Measurements from ENCODE around the gene PACS2. TPM values are rescaled to one million over a fixed set of nuclear protein-coding genes. Genes with fewer than 3 reads are reported as not detected.

Gene PACS2
- total RNA-seq: 10 to 100 TPM; 58.4 to 76.5 (median 69.2) TPM
- 35.6 TPM for total RNA-seq (2013)

DNA sequence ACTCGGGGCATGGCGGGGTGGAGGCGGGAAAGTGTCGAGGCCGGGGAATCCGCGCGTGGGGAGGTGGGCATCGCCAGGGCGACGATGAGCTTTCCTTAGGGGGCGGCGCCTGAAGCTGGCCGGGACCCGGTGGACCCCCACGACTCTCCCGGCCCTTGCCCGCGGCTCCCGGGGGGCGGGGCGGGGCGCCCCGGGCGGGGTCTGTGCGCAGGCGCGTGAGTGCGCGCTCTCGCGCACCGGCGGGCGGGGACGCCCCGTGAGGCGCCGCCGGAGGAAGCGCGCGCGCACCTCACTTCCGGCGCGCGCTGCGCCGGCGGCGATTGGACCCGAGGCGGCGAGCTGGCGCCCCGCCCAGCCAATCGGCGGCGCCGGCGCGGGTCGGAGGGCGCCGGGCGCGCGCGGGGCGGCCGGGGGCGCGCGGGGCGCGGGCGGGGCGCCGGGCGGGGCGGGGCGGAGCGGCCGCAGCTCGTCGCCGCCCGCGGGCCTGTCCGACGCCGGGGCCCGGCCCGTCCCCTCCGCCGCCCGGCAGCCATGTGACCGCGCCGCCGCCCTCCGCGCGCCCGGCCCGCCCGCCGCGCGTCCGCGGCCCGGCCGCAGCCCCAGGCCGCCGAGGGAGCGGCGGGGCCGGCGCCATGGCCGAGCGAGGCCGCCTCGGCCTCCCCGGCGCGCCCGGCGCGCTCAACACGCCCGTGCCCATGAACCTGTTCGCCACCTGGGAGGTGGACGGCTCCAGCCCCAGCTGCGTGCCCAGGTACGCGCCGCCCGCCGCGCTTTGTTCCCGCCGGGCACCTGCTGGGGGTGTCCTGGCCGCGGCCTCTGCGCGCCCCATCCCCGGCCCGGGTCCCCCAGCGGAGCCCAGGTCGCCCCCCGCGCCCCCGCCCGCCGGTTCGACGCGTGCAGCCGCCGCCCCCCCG is at the start of gene PACS2:
Gene PACS2, plus strand, starts transcription at position 462 of the 914 bp plus-strand sequence. Its CDS starts 171 bp downstream, at position 633.
- ATAC-seq (peak; percentile 83 to 90 (median 86)), DNase-seq (peak; percentile 79 to 97)
- Histone ChIP-seq H3K4me3 (ENCODE audit: low read length) (peak within 1 kb of the TSS; percentile 48), H3K9me3 (ENCODE audit: control insufficient read depth, insufficient read depth, low read length) (no peaks in the 10 kb centered on the region), H3K27ac (ENCODE audit: low read length) (peak within 1 kb of the TSS; percentile 66), H3K27me3 (ENCODE audit: control insufficient read depth, insufficient read depth, low read length) (no peaks in the 10 kb centered on the region), H3K36me3 (ENCODE audit: control insufficient read depth, insufficient read depth, low read length) (no peaks in the 10 kb centered on the region), H3K4me1 (ENCODE audit: control insufficient read depth, insufficient read depth, low read length) (peaks cover 31% of the 10 kb centered on the region)
- Mint-ChIP-seq H3K27ac (peak within 1 kb of the TSS; percentile 82 to 87), H3K27me3 (ENCODE audit: low read depth in 2 of 2) (no peaks in the 10 kb centered on the region), H3K9me3 (no peaks in the 10 kb centered on the region), H3K36me3 (no peaks in the 10 kb centered on the region), H3K4me3 (peak within 1 kb of the TSS; percentile 95), H3K4me1 (peaks cover 23 to 25% of the 10 kb centered on the region in 2 donors)
- TF ChIP-seq, protein P1, sequence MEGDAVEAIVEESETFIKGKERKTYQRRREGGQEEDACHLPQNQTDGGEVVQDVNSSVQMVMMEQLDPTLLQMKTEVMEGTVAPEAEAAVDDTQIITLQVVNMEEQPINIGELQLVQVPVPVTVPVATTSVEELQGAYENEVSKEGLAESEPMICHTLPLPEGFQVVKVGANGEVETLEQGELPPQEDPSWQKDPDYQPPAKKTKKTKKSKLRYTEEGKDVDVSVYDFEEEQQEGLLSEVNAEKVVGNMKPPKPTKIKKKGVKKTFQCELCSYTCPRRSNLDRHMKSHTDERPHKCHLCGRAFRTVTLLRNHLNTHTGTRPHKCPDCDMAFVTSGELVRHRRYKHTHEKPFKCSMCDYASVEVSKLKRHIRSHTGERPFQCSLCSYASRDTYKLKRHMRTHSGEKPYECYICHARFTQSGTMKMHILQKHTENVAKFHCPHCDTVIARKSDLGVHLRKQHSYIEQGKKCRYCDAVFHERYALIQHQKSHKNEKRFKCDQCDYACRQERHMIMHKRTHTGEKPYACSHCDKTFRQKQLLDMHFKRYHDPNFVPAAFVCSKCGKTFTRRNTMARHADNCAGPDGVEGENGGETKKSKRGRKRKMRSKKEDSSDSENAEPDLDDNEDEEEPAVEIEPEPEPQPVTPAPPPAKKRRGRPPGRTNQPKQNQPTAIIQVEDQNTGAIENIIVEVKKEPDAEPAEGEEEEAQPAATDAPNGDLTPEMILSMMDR (IDR thresholded peaks at IDR 0.05): no peak
- WGBS (ENCODE audit: insufficient coverage): under 1% methylated on average over 163 of the region's 163 CpGs
- intact Hi-C loops (cut with micrococcal nuclease): no loop called here

DNA sequence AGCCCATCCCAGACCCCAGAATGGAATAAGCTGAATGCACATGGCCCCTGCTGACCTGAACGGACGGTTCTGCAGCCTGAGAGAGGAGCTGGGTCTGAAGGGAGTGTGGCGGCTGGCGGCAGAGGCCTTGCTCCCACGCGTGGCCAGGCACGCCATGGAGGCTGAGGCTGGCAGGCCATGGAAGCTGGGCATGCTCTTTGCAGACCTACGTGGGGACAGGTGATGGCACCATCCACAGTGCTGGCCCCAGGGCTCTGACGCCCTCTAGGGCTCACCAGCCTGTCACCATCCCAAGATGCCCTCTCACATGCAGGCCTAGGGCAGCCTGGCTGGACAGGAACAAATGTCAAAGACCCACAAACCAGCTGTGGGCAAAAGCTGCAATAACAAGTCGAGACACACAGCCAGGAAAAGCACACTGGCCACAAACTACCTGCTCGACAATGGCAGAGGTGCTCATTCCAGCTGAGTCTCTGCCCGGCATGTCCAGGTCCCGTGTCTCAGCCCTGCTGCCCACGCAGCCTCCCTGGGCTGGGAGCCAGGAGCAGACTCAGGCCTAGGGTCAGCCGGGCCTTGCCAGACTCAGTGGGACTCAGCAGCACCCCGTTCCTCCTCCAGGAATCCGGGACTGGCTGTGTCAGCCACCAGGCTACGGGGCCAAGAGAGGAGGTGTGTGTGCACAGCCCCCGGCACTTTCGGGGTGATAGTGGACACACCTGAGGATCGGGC is 46.6 kb upstream of the PACS2 start:
- 93% methylated on average over 21 of the region's 21 CpGs for WGBS (ENCODE audit: insufficient coverage)
- Histone ChIP-seq H3K4me1 (ENCODE audit: control insufficient read depth, insufficient read depth, low read length) (no peaks in the 10 kb centered on the region), H3K27me3 (ENCODE audit: control insufficient read depth, insufficient read depth, low read length) (no peaks in the 10 kb centered on the region), H3K27ac (ENCODE audit: low read length) (no peak overlapping the region), H3K36me3 (ENCODE audit: control insufficient read depth, insufficient read depth, low read length) (peaks cover 8% of the 10 kb centered on the region), H3K4me3 (ENCODE audit: low read length) (no peak overlapping the region), H3K9me3 (ENCODE audit: control insufficient read depth, insufficient read depth, low read length) (no peaks in the 10 kb centered on the region)
- H3K9me3 Mint-ChIP-seq: no peaks in the 10 kb centered on the region
- no peak overlapping the region for H3K27ac Mint-ChIP-seq
- no peaks in the 10 kb centered on the region for H3K36me3 Mint-ChIP-seq
- ATAC-seq (peak in 1 of 3 donors; percentile 40), DNase-seq (no peak)
- intact Hi-C loops (cut with micrococcal nuclease): no loop called here
- no peaks in the 10 kb centered on the region for H3K27me3 Mint-ChIP-seq (ENCODE audit: low read depth in 2 of 2)
- no peak overlapping the region for H3K4me3 Mint-ChIP-seq
- TF ChIP-seq, protein P1 (IDR thresholded peaks at IDR 0.05): no peak
- peaks cover 7 to 14% of the 10 kb centered on the region in 2 donors for H3K4me1 Mint-ChIP-seq

DNA sequence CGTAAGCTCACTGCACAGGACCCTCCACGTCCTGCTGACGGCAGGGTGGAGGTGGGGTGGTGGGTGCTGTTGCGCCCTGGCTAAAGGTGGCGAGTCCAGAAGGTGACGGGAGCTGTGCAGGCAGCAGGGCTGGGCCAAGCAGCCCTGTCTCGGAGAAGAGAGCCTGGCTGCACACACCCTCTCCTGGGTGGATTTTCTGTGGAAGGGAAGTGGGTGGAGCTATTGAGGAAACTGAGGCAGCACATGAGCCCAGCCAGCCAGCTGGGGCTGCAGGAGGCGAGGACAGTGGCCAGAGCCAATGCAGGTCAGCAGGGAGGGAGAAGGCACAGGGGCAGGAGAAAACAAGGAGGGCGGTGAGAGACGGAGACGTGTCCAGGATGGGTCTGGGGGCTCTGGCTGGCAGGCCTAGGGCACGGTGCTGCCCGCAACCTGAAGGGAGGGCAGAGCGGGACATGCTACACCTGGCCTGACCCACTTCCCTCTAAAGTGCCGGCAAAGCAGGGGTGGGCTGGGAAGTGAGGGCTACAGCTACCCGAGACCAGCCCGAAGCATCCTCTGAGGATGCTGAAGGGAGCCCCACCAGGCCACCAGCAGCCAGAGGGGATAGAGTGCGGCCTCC is 45.7 kb upstream of the PACS2 start:
- Mint-ChIP-seq H3K9me3 (no peaks in the 10 kb centered on the region), H3K36me3 (no peaks in the 10 kb centered on the region), H3K27me3 (ENCODE audit: low read depth in 2 of 2) (no peaks in the 10 kb centered on the region), H3K4me3 (no peak overlapping the region), H3K4me1 (peaks cover 9 to 17% of the 10 kb centered on the region in 2 donors), H3K27ac (no peak overlapping the region)
- Histone ChIP-seq H3K27ac (ENCODE audit: low read length) (no peak overlapping the region), H3K4me3 (ENCODE audit: low read length) (no peak overlapping the region), H3K9me3 (ENCODE audit: control insufficient read depth, insufficient read depth, low read length) (no peaks in the 10 kb centered on the region), H3K27me3 (ENCODE audit: control insufficient read depth, insufficient read depth, low read length) (no peaks in the 10 kb centered on the region), H3K36me3 (ENCODE audit: control insufficient read depth, insufficient read depth, low read length) (peaks cover 5% of the 10 kb centered on the region), H3K4me1 (ENCODE audit: control insufficient read depth, insufficient read depth, low read length) (no peaks in the 10 kb centered on the region)
- ATAC-seq (peak in 1 of 3 donors; percentile 12), DNase-seq (no peak)
- intact Hi-C loops (cut with micrococcal nuclease): no loop called here
- WGBS (ENCODE audit: insufficient coverage): 94% methylated on average over 18 of the region's 18 CpGs
- TF ChIP-seq, protein P1 (IDR thresholded peaks at IDR 0.05): no peak
